ENCODE measurements around the gene CASP9.

DNA sequence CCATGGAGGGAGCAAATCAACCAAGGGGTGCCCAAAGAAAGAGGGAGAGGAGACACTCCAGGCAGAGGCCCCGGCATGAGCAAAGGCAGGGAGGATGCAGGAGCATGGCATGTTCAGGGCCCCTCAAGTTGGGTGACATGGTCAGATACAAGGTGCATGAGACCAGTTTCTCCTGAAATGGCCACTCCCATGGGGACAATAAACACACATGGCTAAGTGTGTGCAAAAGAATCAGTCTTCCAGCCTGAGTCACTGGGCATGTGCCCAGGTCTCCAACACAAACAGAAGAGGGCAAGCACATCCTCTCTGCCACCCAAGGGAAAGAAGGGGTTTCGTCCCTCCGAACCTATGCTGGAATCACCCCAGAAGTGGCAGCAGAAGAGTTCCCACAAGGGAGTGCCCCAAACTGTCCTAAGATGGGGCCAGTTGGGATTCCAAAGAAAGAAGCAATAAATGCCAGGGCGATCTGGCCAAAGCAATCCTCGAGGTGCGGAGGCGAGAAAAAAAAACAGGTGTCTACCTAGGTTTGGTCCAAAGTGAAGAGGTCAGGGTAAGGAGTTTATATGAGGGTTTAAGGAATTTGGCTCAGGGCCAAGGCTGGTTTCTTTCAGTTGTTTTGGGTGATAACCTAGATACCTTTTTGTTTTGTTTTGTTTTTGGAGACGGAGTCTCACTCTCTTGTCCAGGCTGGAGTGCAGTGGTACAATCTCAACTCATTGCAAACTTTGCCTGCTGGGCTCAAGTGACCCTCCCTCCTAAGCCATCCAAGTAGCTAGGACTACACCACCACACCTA, 13.2 kb downstream of the CASP9 start:
- TF ChIP-seq CTCF (conservative IDR thresholded peaks at IDR 0.05 in 1 of 2, IDR thresholded peaks at IDR 0.05 in 1 of 2; ENCODE audit: low read depth in 1 of 2, low read length in 2 of 2) (no peak), EZH2 (IDR thresholded peaks at IDR 0.05; ENCODE audit: low read length, missing control alignments) (no peak)
